Caco-2 (cell line): Measurements from ENCODE around the gene ZFP1. TPM values are rescaled to one million over a fixed set of nuclear protein-coding genes. Genes with fewer than 3 reads are reported as not detected.

ENCODE experiments used
- BruUV-seq: library from RNA; stranded (reverse); fragments of 400-500 nt; replicated peaks from 2 replicates; lab custom pipeline; 2021; lab: Mats Ljungman, UMichigan
- CTCF ChIA-PET: fragments of 300-600 bp; sonication (Branson Sonifier 250); formaldehyde crosslinking; loops from one replicate; lab custom pipeline; 2022; ENCODE audit warnings: antibody characterized with exemption; lab: Charles Lee
- POLR2A ChIA-PET: fragments of 300-600 bp; sonication (Branson Sonifier 250); formaldehyde crosslinking; loops from one replicate; lab custom pipeline; 2022; ENCODE audit warnings: antibody characterized with exemption; lab: Charles Lee
- DNase-seq, 2 experiments: peaks; one replicate each; pipeline versions ENCODE4 v3.0.0 to v3.0.0-alpha.2; 2020 to 2022
- H3K27me3 ChIP-seq: replicated peaks from 2 replicates; pipeline ENCODE4 v1.6.0; 2011; ENCODE audit warnings: low read length; ENCODE audit not compliant: control insufficient read depth, insufficient read depth
- H3K36me3 ChIP-seq: 2 replicates; pipeline ENCODE4 v1.5.1; 2011; ENCODE audit warnings: low read length; ENCODE audit not compliant: control insufficient read depth, insufficient read depth
- H3K4me1 ChIP-seq: fragments of 250-450 bp; sonication (Bioruptor Pico); 2 replicates; pipeline ENCODE4 v1.5.1; 2020; ENCODE audit warnings: mild to moderate bottlenecking
- H3K4me3 ChIP-seq: 2 replicates; pipeline ENCODE4 v1.5.1; 2011; ENCODE audit warnings: low read depth, mild to moderate bottlenecking, control low read depth, low read length
- H3K9me3 ChIP-seq: fragments of 250-450 bp; sonication (Bioruptor Pico); 2 replicates; pipeline ENCODE4 v1.5.1; 2020; ENCODE audit warnings: mild to moderate bottlenecking, moderate library complexity
- H3K27ac Mint-ChIP-seq: one replicate; pipeline ENCODE4 v1.8.0; 2022; ENCODE audit warnings: mixed read lengths; ENCODE audit not compliant: unreplicated experiment
- H3K27me3 Mint-ChIP-seq: one replicate; pipeline ENCODE4 v1.8.0; 2022; ENCODE audit warnings: mixed read lengths; ENCODE audit not compliant: insufficient read depth, unreplicated experiment
- H3K36me3 Mint-ChIP-seq: one replicate; pipeline ENCODE4 v1.8.0; 2022; ENCODE audit warnings: mild to moderate bottlenecking, mixed read lengths; ENCODE audit not compliant: insufficient read depth, unreplicated experiment
- H3K4me1 Mint-ChIP-seq: one replicate; pipeline ENCODE4 v1.8.0; 2022; ENCODE audit warnings: low read depth, mixed read lengths; ENCODE audit not compliant: unreplicated experiment
- H3K4me3 Mint-ChIP-seq: one replicate; pipeline ENCODE4 v1.8.0; 2022; ENCODE audit warnings: mild to moderate bottlenecking, moderate library complexity, mixed read lengths; ENCODE audit not compliant: unreplicated experiment
- H3K9me3 Mint-ChIP-seq: one replicate; pipeline ENCODE4 v1.8.0; 2022; ENCODE audit warnings: mixed read lengths; ENCODE audit not compliant: unreplicated experiment
- CTCF ChIP-seq, 2 experiments: fragments of 200-600 bp in 1 of 2; IDR thresholded peaks; 1 replicate in 1 of 2; 2 replicates in 1 of 2; pipeline versions ENCODE4 v1.5.1 to v1.8.0; 2011 to 2022; ENCODE audit warnings: antibody characterized with exemption in 1 of 2, control low read depth in 1 of 2, inconsistent platforms in 1 of 2, low read depth in 1 of 2, low read length in 1 of 2, mild to moderate bottlenecking in 1 of 2, moderate library complexity in 1 of 2; ENCODE audit not compliant: insufficient read depth in 1 of 2, severe bottlenecking in 1 of 2, unreplicated experiment in 1 of 2
- intact Hi-C: fragments of 100-400 bp; cut with micrococcal nuclease; formaldehyde crosslinking; loops from one replicate; pipeline ENCODE4 v1.10.0; 2022; ENCODE audit not compliant: unreplicated experiment
- total RNA-seq: library from RNA; stranded (reverse); gene quantifications from 2 replicates; pipeline ENCODE4 v1.2.3, GENCODE V29; 2022

Gene ZFP1
- total RNA-seq, 1 experiment from 2014 or later = 11.4 TPM

DNA sequence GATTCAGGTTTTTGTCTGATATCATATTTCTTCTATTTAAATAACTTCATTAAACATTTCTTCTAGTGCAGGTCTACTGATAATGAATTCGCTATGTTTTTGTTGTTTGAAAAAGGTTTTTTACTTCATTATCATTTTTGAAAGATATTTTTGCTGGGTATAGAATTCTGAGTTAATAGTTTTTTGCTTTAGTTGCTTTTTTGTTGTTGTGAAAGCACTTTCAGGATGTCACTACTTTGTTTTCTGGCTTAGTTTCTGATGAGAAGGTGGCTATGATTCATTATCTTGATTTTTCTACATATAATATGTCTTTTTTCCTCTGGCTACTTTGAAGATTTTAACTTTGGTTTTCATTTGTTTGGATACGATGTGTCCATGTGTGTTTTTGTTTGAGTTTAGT, 3.5 kb downstream of the ZFP1 start:
- Mint-ChIP-seq H3K9me3 (peaks cover 41% of the 10 kb centered on the region), H3K36me3 (peaks cover 56% of the 10 kb centered on the region), H3K27ac (no peak overlapping the region), H3K27me3 (no peaks in the 10 kb centered on the region), H3K4me3 (no peak overlapping the region), H3K4me1 (no peaks in the 10 kb centered on the region)
- no peak for TF ChIP-seq CTCF (IDR thresholded peaks at IDR 0.05; ENCODE audit: insufficient read depth in 1 of 2, low read depth in 1 of 2, low read length in 1 of 2, severe bottlenecking in 1 of 2, unreplicated experiment in 1 of 2)
- intact Hi-C loops = no loop called here
- no peaks in the 10 kb centered on the region; the same call in 1 of the 2 replicates for H3K36me3 ChIP-seq
- DNase-seq = no peak
- no TSS peak for BruUV-seq
- no peaks in the 10 kb centered on the region for H3K4me1 ChIP-seq
- no peaks in the 10 kb centered on the region for H3K27me3 ChIP-seq
- H3K4me3 ChIP-seq = no peak overlapping the region
- ChIA-PET POLR2A (no interaction called here), CTCF (no interaction called here)
- peaks cover 19% of the 10 kb centered on the region for H3K9me3 ChIP-seq

DNA sequence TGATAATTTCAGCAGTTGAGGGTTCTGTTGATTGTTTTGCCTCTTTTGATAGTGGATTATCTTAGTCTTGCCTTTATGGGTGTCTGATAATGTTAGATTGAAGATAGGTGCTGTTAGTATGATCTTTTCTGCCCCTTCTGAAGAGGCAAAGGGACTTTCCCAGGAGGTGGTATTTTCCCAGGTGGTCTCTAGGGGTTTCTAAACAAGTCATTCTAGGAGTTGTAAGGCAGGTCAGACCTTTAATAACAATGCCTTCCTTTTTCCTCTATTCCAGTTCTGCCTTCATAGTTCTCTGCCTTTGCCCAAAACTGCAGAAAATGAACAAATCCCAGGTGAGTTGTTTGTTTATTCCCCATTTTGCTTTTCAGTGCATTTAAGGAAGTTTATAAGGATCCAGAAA, 4.3 kb downstream of the ZFP1 start:
- intact Hi-C loops = no loop called here
- H3K36me3 ChIP-seq = no peaks in the 10 kb centered on the region; the same call in 1 of the 2 replicates
- H3K4me3 ChIP-seq = no peak overlapping the region
- no peak overlapping the region for H3K27ac Mint-ChIP-seq
- H3K27me3 ChIP-seq = no peaks in the 10 kb centered on the region
- no peak for DNase-seq
- no peaks in the 10 kb centered on the region for H3K4me1 ChIP-seq
- no TSS peak for BruUV-seq
- H3K4me1 Mint-ChIP-seq = no peaks in the 10 kb centered on the region
- H3K36me3 Mint-ChIP-seq = peaks cover 65% of the 10 kb centered on the region
- no peak overlapping the region for H3K4me3 Mint-ChIP-seq
- ChIA-PET CTCF (no interaction called here), POLR2A (no interaction called here)
- peaks cover 21% of the 10 kb centered on the region for H3K9me3 ChIP-seq
- H3K27me3 Mint-ChIP-seq = no peaks in the 10 kb centered on the region
- H3K9me3 Mint-ChIP-seq = peaks cover 49% of the 10 kb centered on the region
- no peak for TF ChIP-seq CTCF (IDR thresholded peaks at IDR 0.05; ENCODE audit: insufficient read depth in 1 of 2, low read depth in 1 of 2, low read length in 1 of 2, severe bottlenecking in 1 of 2, unreplicated experiment in 1 of 2)

- Histone ChIP-seq H3K36me3 (peaks cover 1% of the 10 kb centered on the region; the same call in 1 of the 2 replicates), H3K27me3 (no peaks in the 10 kb centered on the region), H3K4me3 (no peak overlapping the region), H3K9me3 (peaks cover 22% of the 10 kb centered on the region), H3K4me1 (no peaks in the 10 kb centered on the region)
- H3K27ac Mint-ChIP-seq = no peak overlapping the region
- no TSS peak for BruUV-seq
- no peak for TF ChIP-seq CTCF (IDR thresholded peaks at IDR 0.05; ENCODE audit: insufficient read depth in 1 of 2, low read depth in 1 of 2, low read length in 1 of 2, severe bottlenecking in 1 of 2, unreplicated experiment in 1 of 2)
- no peak for DNase-seq
- ChIA-PET CTCF (no interaction called here), POLR2A (no interaction called here)
- peaks cover 75% of the 10 kb centered on the region for H3K36me3 Mint-ChIP-seq
- intact Hi-C loops = no loop called here
- H3K4me1 Mint-ChIP-seq = no peaks in the 10 kb centered on the region
- no peaks in the 10 kb centered on the region for H3K27me3 Mint-ChIP-seq
- peaks cover 27% of the 10 kb centered on the region for H3K9me3 Mint-ChIP-seq
- H3K4me3 Mint-ChIP-seq = no peak overlapping the region
Measured at GRCh38 chr16:75160386-75160785, 12.1 kb downstream of the ZFP1 start.
